Measurements from ENCODE around the gene TAF13.
"Not testable (repeated sequence)": the region's sequence is repeated elsewhere in the genome, so short reads cannot be mapped to it uniquely, and the experiment has no call there.

Gene TAF13

GRCh38 chr1:109069294-109069693, 6.5 kb downstream of the TAF13 start:
- no peak overlapping the region for H3K4me3 ChIP-seq (replicated peaks in 1 of 2; ENCODE audit: low read depth in 2 of 2, low read length in 2 of 2)
- DNase-seq (ENCODE audit: low read depth in 2 of 2) = no peak
- no peak for TF ChIP-seq CTCF (IDR thresholded peaks at IDR 0.05; ENCODE audit: low read depth, low read length)

GRCh38 chr1:109067883-109068282, 7.9 kb downstream of the TAF13 start:
- no peak for DNase-seq (ENCODE audit: low read depth in 2 of 2)
- TF ChIP-seq CTCF (IDR thresholded peaks at IDR 0.05; ENCODE audit: low read depth, low read length) = no peak
- no peak overlapping the region for H3K4me3 ChIP-seq (replicated peaks in 1 of 2; ENCODE audit: low read depth in 2 of 2, low read length in 2 of 2)

GRCh38 chr1:109065137-109065536, 10.7 kb downstream of the TAF13 start:
- no peak overlapping the region for H3K4me3 ChIP-seq (replicated peaks in 1 of 2; ENCODE audit: low read depth in 2 of 2, low read length in 2 of 2)
- no peak for TF ChIP-seq CTCF (IDR thresholded peaks at IDR 0.05; ENCODE audit: low read depth, low read length)
- DNase-seq (ENCODE audit: low read depth in 2 of 2) = no peak

GRCh38 chr1:109061183-109061582, 14.6 kb downstream of the TAF13 start:
- H3K4me3 ChIP-seq (replicated peaks in 1 of 2; ENCODE audit: low read depth in 2 of 2, low read length in 2 of 2) = no peak overlapping the region
- DNase-seq (ENCODE audit: low read depth in 2 of 2) = no peak
- no peak for TF ChIP-seq CTCF (IDR thresholded peaks at IDR 0.05; ENCODE audit: low read depth, low read length)

DNA sequence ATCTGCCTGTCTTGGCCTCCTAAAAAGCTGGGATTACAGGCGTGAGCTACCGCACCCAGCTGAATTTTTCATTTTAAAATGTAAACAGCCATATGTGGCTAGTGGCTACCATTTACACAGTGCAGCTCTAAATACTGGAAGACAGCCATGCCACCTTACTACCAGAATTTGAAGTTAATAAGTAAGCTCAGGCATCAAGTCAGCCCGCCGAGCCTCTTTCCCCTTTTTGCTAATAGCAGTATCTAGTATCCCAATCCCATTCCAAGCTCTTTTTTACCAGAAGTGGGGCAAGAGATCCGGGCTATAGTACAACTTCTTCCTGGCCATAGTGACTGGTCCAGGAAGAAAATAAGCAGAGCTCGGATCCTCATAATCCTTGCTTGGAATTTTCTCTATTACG, 15.1 kb downstream of the TAF13 start:
- DNase-seq (ENCODE audit: low read depth in 2 of 2) = no peak
- no peak overlapping the region for H3K4me3 ChIP-seq (replicated peaks in 1 of 2; ENCODE audit: low read depth in 2 of 2, low read length in 2 of 2)
- no peak for TF ChIP-seq CTCF (IDR thresholded peaks at IDR 0.05; ENCODE audit: low read depth, low read length)

GRCh38 chr1:109059026-109059425, 16.8 kb downstream of the TAF13 start:
- no peak for TF ChIP-seq CTCF (IDR thresholded peaks at IDR 0.05; ENCODE audit: low read depth, low read length)
- DNase-seq (ENCODE audit: low read depth in 2 of 2) = no peak
- no peak overlapping the region for H3K4me3 ChIP-seq (replicated peaks in 1 of 2; ENCODE audit: low read depth in 2 of 2, low read length in 2 of 2)

DNA sequence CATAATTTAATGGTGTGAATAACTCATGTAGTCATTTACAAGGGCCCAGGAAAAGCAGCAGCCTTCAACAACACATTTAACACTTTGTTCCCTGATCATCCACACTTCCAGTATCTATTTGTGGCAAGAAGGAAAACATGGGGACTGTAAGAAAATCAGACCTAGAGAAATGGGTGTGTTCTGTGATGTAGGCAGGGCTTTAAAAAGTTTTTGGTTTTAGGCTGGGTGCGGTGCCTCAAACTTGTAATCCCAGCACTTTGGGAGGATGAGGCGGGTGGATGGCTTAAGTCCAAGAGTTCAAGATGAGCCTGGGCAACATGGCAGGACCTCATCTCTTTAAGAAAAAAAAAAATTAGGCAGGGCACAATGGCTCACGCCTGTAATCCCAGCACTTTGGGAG, 19.7 kb downstream of the TAF13 start:
- TF ChIP-seq CTCF (IDR thresholded peaks at IDR 0.05; ENCODE audit: low read depth, low read length) = no peak

DNA sequence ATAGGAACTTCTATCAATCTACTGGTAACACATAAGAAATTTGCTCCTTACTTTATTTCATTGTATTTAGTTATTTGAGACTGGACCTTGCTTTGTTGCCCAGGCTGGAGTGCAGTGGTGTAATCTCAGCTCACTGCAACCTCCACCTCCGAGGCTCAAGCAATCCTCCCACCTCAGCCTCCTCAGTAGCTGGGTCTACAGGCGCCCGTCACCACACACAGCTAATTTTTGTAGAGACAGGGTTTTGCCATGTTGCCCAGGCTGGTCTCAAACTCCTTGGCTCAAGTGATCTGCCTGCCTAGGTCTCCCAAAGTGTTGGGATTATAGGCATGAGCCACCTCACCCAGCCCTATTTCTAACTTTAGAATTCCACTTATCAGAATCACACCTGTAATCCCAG, 23.7 kb downstream of the TAF13 start:
- DNase-seq (ENCODE audit: low read depth in 2 of 2); H3K4me3 ChIP-seq (replicated peaks in 1 of 2; ENCODE audit: low read depth in 2 of 2, low read length in 2 of 2): not testable (repeated sequence)

More for the DNA sequence above, 19.7 kb downstream of the TAF13 start:
- DNase-seq (ENCODE audit: low read depth in 2 of 2) = no peak
- H3K4me3 ChIP-seq (replicated peaks in 1 of 2; ENCODE audit: low read depth in 2 of 2, low read length in 2 of 2) = no peak overlapping the region
